Keratinocyte (primary cell): Measurements from ENCODE around the gene RPS2. TPM values are rescaled to one million over a fixed set of nuclear protein-coding genes. Genes with fewer than 3 reads are reported as not detected.

ENCODE experiments used
- DNase-seq: peaks from one replicate; pipeline ENCODE4 v3.0.0-alpha.2; 2011; ENCODE audit warnings: low read depth, missing footprints, low spot score
- FAIRE-seq: peaks from 2 replicates; lab custom pipeline; 2011; peaks lifted over from hg19 to GRCh38; lab: Jason Lieb, UNC
- H2AFZ ChIP-seq: 2 replicates; pipeline ENCODE4 v1.6.0; 2012; ENCODE audit warnings: low read length, control low read depth, inconsistent platforms; ENCODE audit not compliant: control insufficient read depth
- H3K27ac ChIP-seq: 2 replicates; pipeline ENCODE4 v1.5.1; 2011; ENCODE audit warnings: low read length; ENCODE audit not compliant: control insufficient read depth, insufficient read depth
- H3K27me3 ChIP-seq: 3 replicates; pipeline ENCODE4 v1.6.0; 2011; ENCODE audit warnings: low read length; ENCODE audit not compliant: control insufficient read depth, insufficient read depth; ENCODE audit errors: extremely low read depth
- H3K36me3 ChIP-seq, 2 experiments: 2 replicates in 1 of 2; 3 replicates in 1 of 2; pipeline ENCODE4 v1.5.1; 2011; ENCODE audit warnings: low read length in 2 of 2, mild to moderate bottlenecking in 1 of 2; ENCODE audit not compliant: control insufficient read depth in 2 of 2, insufficient read depth in 2 of 2; ENCODE audit errors: extremely low read depth in 1 of 2
- H3K4me1 ChIP-seq: 3 replicates; pipeline ENCODE4 v1.5.1; 2011; ENCODE audit warnings: low read length; ENCODE audit not compliant: control insufficient read depth, insufficient read depth; ENCODE audit errors: extremely low read depth
- H3K4me2 ChIP-seq: 3 replicates; pipeline ENCODE4 v1.6.0; 2011; ENCODE audit warnings: low read depth, low read length; ENCODE audit not compliant: control insufficient read depth, insufficient read depth; ENCODE audit errors: extremely low read depth
- H3K4me3 ChIP-seq, 3 experiments: fragments of 200-600 bp in 1 of 3; sonication (generic) in 1 of 3; 2 replicates in 2 of 3; 3 replicates in 1 of 3; pipeline ENCODE4 v1.5.1; 2011 to 2016; ENCODE audit warnings: low read length in 3 of 3, mild to moderate bottlenecking in 3 of 3, control low read depth in 2 of 3, inconsistent platforms in 1 of 3, low read depth in 1 of 3, mixed read lengths in 1 of 3, mixed run types in 1 of 3, moderate library complexity in 1 of 3; ENCODE audit not compliant: control insufficient read depth in 2 of 3, insufficient read depth in 2 of 3; ENCODE audit errors: extremely low read depth in 1 of 3
- H3K79me2 ChIP-seq: 2 replicates; pipeline ENCODE4 v1.6.0; 2012; ENCODE audit warnings: low read length; ENCODE audit not compliant: control insufficient read depth, insufficient read depth
- H3K9ac ChIP-seq: 3 replicates; pipeline ENCODE4 v1.6.0; 2011; ENCODE audit warnings: low read length; ENCODE audit not compliant: control insufficient read depth, insufficient read depth; ENCODE audit errors: extremely low read depth
- H3K9me1 ChIP-seq: 3 replicates; pipeline ENCODE4 v1.6.0; 2011; ENCODE audit warnings: low read length; ENCODE audit not compliant: control insufficient read depth, insufficient read depth; ENCODE audit errors: extremely low read depth
- H3K9me3 ChIP-seq: 2 replicates; pipeline ENCODE4 v1.5.1; 2012; ENCODE audit warnings: low read depth, low read length; ENCODE audit not compliant: control insufficient read depth
- H4K20me1 ChIP-seq: 3 replicates; pipeline ENCODE4 v1.6.0; 2011; ENCODE audit warnings: low read length; ENCODE audit not compliant: control insufficient read depth, insufficient read depth; ENCODE audit errors: extremely low read depth
- EZH2 ChIP-seq: IDR thresholded peaks from one replicate; pipeline ENCODE4 v1.6.1; 2012; ENCODE audit warnings: inconsistent platforms, mild to moderate bottlenecking, low read length, moderate library complexity
- dilution Hi-C: fragments of 300-500 bp; cut with MboI; formaldehyde crosslinking; loops from one replicate; pipeline ENCODE4 v1.7.0; 2020; ENCODE audit warnings: low sequenced_read_pairs; ENCODE audit not compliant: extremely low pct_ligation_motif_present
- polyA plus RNA-seq, 5 experiments: library from polyadenylated mRNA; depleted of rRNA in 3 of 5; stranded (reverse) in 3 of 5; stranded (forward) in 1 of 5; unstranded in 1 of 5; fragments of >200 nt; gene quantifications; 1 replicate in 1 of 5; 2 replicates in 3 of 5; 3 replicates in 1 of 5; pipeline versions ENCODE4 v1.2.1 to v1.2.3, GENCODE V29; 2011 to 2012; ENCODE audit warnings: missing spikeins in 2 of 5, low read depth in 1 of 5, low replicate concordance in 1 of 5
- TF ChIP-seq, protein P1 (sequence below), 3 experiments: IDR thresholded peaks in 1 of 3; conservative IDR thresholded peaks in 1 of 3; optimal IDR thresholded peaks in 1 of 3; 2 replicates in 2 of 3; 3 replicates in 1 of 3; pipeline versions ENCODE3 to v1.5.1; 2011; ENCODE audit warnings: low read length in 3 of 3, mild to moderate bottlenecking in 3 of 3, moderate library complexity in 2 of 3, control low read depth in 1 of 3, inconsistent platforms in 1 of 3; ENCODE audit not compliant: insufficient read depth in 2 of 3; ENCODE audit errors: extremely low read depth in 1 of 3

RPS2 gene
- polyA plus RNA-seq, 1 donor (not counting 4 experiments of a cell fraction or from before 2014, with no cell fraction given): 3,573 TPM

DNA sequence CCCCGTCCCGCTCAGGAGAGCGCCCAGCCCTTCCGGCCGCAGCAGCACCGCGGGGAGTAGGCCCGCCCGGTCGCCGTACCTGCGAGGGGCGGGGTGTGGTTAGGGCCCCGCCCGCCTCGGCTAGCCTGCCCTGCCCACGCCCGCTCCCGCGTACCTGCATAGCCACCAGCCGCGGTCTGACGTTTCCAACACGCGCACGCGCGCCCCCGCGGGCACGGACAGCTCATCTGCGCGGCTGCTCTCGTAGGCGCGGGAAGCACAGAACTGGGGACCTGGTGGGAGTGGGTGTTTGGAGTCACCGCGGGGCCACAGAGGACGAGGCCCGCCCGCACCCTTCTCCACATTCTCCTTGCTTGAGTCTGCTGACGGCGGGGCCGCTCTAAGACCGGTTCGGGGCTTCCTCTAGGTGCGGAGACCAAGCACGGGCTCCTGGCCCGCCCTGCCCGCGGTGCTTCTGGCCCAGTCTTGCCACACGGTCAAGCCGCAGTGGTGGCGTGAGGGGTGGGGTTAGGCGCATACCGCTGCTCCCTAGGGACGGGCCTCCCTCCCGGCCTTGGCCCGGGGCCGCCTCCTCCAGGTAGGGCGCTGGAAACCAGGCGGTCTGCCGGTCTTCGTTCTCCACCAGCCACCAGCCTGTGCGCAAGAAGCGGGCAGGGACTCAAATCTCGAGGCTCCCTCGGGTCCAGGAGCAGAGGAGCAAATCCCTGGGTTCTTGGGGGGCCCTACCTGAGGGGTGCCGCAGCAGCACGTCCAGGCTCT, 14.8 kb upstream of the RPS2 start:
- Histone ChIP-seq H3K79me2 (peaks cover 4% of the 10 kb centered on the region), H3K36me3 (peaks cover 14 to 22% of the 10 kb centered on the region in 2 experiments), H3K27me3 (peaks cover 34% of the 10 kb centered on the region), H3K27ac (peak overlapping the region; percentile 26), H3K9me3 (no peaks in the 10 kb centered on the region), H4K20me1 (no peaks in the 10 kb centered on the region), H3K9ac (peak overlapping the region; percentile 57), H2AFZ (peak overlapping the region; percentile 8), H3K4me1 (peaks cover 25% of the 10 kb centered on the region), H3K4me2 (peak overlapping the region; percentile 61), H3K4me3 (peak overlapping the region; percentile 40 to 52 (median 51)), H3K9me1 (no peaks in the 10 kb centered on the region)
- DNase-seq (no peak), FAIRE-seq (no peak)
- dilution Hi-C loops: no loop called here
- TF ChIP-seq, protein P1, sequence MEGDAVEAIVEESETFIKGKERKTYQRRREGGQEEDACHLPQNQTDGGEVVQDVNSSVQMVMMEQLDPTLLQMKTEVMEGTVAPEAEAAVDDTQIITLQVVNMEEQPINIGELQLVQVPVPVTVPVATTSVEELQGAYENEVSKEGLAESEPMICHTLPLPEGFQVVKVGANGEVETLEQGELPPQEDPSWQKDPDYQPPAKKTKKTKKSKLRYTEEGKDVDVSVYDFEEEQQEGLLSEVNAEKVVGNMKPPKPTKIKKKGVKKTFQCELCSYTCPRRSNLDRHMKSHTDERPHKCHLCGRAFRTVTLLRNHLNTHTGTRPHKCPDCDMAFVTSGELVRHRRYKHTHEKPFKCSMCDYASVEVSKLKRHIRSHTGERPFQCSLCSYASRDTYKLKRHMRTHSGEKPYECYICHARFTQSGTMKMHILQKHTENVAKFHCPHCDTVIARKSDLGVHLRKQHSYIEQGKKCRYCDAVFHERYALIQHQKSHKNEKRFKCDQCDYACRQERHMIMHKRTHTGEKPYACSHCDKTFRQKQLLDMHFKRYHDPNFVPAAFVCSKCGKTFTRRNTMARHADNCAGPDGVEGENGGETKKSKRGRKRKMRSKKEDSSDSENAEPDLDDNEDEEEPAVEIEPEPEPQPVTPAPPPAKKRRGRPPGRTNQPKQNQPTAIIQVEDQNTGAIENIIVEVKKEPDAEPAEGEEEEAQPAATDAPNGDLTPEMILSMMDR (optimal IDR thresholded peaks at IDR 0.05 in 1 of 3, IDR thresholded peaks at IDR 0.05 in 1 of 3, conservative IDR thresholded peaks at IDR 0.05 in 1 of 3; ENCODE audit: extremely low read depth in 1 of 3, insufficient read depth in 2 of 3, low read length in 3 of 3): peak in 1 of 3 experiments; percentile 17
- TF ChIP-seq EZH2: no peak

DNA sequence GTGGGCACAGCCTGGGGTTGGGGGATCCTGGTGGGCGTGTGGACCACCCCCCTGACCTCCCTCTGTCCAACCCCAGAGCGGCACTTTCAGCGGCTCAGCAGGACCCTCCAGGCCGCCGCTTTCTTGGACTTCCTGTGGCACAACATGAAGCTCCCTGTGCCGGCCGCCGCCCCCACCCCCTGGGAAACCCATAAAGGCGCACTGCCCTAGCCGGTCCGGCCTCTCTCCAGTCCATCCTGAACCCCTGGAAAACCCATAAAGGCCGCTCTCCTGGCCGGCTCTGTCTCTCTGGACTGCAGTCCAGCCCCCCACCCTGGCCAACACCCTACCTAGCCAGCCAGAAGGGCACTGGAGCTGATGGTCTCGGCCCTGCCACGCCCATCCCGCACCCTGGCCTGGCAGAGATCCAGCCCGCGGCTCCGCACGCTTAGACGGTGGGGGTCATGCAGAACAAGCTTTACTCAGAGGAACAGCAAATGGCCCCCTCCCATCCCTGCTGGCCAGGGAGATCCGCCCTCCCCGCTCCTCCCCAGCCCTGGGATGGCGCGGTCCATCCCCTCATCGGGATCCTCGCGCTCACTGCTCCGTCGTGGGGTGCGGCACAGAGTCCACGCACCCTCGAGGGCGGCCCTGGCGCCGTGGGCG, 14.0 kb upstream of the RPS2 start:
- no peak for FAIRE-seq
- Histone ChIP-seq H3K27ac (peak overlapping the region; percentile 26), H3K4me2 (peak overlapping the region; percentile 66)

More for the DNA sequence above, 14.0 kb upstream of the RPS2 start:
- H3K4me3 ChIP-seq: peak overlapping the region; percentile 40 to 52 (median 43)
- H3K9ac ChIP-seq: peak overlapping the region; percentile 57
- peaks cover 12% of the 10 kb centered on the region for H3K79me2 ChIP-seq
- H3K9me1 ChIP-seq: no peaks in the 10 kb centered on the region
- TF ChIP-seq EZH2: no peak
- TF ChIP-seq, protein P1 (optimal IDR thresholded peaks at IDR 0.05 in 1 of 3, IDR thresholded peaks at IDR 0.05 in 1 of 3, conservative IDR thresholded peaks at IDR 0.05 in 1 of 3; ENCODE audit: extremely low read depth in 1 of 3, insufficient read depth in 2 of 3, low read length in 3 of 3): no peak
- peaks cover 32% of the 10 kb centered on the region for H3K27me3 ChIP-seq
- dilution Hi-C loops: no loop called here
- DNase-seq: no peak
- no peak overlapping the region for H2AFZ ChIP-seq
- H3K9me3 ChIP-seq: no peaks in the 10 kb centered on the region
- peaks cover 14 to 23% of the 10 kb centered on the region in 2 experiments for H3K36me3 ChIP-seq
- peaks cover 25% of the 10 kb centered on the region for H3K4me1 ChIP-seq
- H4K20me1 ChIP-seq: no peaks in the 10 kb centered on the region
